GM19023 (cell line): ENCODE measurements around the gene GPRC5A.

Experiments
- ATAC-seq: cut with Tn5 transposase; IDR thresholded peaks from one replicate; pipeline ENCODE4 v1.9.1; 2021; ENCODE audit warnings: mild to moderate bottlenecking, moderate library complexity; ENCODE audit not compliant: unreplicated experiment

GPRC5A gene

DNA sequence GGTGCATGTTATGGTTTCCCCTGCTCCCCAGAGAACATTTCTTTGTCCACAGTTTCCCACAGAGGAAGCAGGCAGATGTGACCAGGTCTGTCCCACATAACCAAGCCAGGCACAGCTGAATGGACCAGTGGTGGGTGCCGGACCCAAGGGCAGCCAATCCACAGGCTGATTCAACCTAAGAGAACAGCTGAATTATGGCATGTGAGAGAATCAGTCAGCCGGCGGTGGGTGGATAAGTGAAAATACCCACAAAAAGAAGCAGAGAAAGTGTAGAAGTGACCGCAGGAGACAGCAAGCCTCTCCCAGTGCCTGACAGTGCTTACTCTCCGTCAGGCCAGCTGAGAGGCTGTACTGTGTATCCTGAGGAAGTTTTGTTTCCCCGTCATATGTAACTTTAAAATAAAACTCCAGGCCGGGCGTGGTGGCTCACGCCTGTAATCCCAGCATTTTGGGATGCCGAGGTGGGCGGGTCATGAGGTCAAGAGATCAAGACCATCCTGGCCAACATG is 45.7 kb downstream of the GPRC5A start:
- ATAC-seq = no peak

GRCh38 chr12:12938541-12938940 is 47.2 kb downstream of the GPRC5A start:
- no peak for ATAC-seq

- no peak for ATAC-seq
Observed at GRCh38 chr12:12939888-12940287, 48.5 kb downstream of the GPRC5A start.

GRCh38 chr12:12941450-12942350 is 50.3 kb downstream of the GPRC5A start:
- ATAC-seq = no peak

- ATAC-seq = no peak
Observed at GRCh38 chr12:12943586-12944260, 52.4 kb downstream of the GPRC5A start.

GRCh38 chr12:12945591-12945990 is 54.2 kb downstream of the GPRC5A start:
- no peak for ATAC-seq

GRCh38 chr12:12946686-12947355 is 55.5 kb downstream of the GPRC5A start:
- no peak for ATAC-seq

DNA sequence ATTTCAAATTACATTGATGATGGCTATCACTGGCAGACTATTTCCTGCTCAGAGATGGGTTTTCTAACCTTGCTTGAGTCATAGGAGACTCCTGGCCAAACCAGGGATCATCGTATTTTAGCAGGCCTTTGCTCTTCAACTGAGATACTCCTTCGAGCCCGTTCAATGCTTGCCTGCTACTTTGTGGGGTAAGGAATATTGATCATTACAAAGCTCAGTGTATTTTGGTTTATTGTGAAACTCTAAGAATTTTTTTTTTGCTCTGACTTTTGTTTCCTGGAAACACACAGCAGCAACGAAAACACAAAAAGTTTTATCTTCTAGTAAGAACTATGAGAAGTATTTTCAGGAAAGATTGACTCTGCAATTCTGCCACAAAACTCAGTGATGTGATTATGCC is 56.5 kb downstream of the GPRC5A start:
- ATAC-seq = no peak

DNA sequence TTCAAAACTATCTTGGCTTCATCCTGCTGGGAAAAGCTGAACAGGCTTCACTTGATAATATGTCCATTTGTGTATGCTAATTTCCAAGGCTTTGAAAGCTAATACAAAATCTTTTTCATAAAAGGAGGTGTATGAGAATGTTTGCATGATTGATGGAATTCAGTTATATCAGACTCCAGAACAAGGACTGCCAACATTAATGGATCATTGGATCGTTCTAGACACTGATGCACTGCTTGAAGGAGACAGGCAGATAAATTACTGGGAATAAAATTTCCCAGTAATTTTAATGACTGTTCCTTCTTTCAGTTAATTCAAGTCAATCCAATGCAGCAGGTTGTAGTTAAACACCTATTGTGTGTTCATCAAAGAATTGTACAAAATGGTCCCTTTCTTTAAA is 60.1 kb downstream of the GPRC5A start:
- no peak for ATAC-seq

DNA sequence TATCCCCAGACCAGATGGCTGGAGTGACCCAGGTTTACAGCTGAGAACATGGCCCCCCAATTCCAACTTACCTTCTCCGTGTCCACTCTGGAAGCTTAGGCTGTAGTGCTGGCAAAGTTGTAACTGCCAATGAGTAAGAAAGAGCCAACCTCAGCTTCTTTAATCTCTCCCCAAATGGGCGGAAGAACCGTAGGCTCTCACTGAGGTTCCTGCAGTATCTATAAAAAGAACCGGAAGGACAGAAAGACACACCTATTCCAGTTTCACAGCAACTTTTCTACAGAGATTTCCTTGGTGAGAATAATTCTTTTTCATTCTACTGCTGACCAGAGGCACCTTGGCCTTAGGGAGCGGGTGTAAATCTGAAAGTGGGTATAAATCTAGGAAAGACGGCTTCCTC is 60.7 kb downstream of the GPRC5A start, which contains the start of gene GPRC5D:
GPRC5D (minus strand) TSS at position 135 of the 400 bp plus-strand sequence. CDS start 1,786 bp downstream, outside the sequence.
- ATAC-seq = no peak

- ATAC-seq = no peak
Observed at GRCh38 chr12:12954356-12954755, 63.0 kb downstream of the GPRC5A start.

GRCh38 chr12:12954878-12955625 is 63.7 kb downstream of the GPRC5A start:
- no peak for ATAC-seq

GRCh38 chr12:12958886-12959285 is 67.5 kb downstream of the GPRC5A start:
- ATAC-seq = no peak

DNA sequence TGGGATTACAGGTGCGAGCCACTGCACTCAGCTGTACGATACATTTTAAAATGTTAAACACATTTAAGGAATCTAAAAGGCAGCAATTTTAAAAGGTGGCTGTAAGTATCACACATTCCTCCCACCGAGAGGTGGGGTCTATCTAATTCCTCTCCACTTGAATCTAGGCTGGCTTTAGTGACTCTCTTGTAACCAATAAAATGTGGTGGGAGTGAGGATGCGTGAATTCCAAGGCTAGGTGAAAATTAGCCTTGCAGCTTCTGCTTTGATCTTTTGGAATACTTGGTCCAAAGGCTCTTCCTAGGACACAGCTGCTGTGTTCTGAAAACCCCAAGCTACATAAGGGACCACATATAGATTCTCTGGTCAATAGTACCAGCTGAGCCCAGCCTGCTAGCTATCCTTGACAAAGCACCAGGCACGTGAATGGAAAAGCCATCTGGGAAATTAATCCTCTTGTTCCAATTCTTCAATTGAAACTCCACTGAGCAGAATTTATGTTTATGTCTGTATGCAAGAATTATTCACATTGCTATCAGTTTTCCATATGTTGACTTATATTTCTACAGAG is 69.4 kb downstream of the GPRC5A start:
- no peak for ATAC-seq

DNA sequence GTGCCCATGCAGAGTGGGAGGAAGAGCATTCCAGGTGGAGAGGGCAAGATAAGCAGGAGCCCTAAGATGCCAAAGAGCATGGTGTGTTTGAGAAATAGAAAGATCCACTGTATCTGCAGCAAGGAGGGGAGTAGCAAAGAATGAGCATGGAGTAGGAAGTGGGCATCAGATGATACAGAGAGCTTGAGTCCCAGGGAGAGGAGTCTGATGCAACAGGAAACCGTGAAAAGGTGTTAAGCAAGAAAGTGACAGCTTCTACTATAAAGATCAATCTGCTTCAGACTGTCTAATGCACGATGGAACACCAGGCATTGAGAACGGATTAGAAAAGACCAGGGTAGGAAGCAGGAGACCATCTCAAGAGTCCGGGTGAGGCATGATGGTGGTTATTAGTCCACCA is 72.9 kb downstream of the GPRC5A start:
- ATAC-seq = no peak

DNA sequence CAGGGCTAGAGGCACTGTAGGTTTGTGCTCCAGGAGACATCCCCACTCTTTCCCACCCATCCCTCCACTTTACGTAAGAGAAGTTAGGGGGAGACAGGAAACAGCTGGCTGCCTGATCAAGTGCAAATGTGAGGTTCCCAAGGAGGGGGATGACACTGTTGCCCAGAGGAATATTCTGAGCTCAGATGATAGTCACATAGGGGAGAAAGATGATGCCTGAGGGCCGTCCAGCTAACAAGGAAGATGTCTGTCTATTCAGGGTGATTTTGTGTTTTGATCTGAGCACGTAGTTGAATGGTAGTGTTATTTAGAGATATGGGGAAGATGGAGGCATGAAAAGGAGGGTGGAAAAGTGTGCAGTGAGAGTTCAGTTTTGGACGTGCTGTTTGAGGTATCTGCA is 74.5 kb downstream of the GPRC5A start:
- ATAC-seq = no peak
